Glutamatergic neuron (in vitro differentiated cells): Measurements from ENCODE around the gene OXNAD1. TPM values are rescaled to one million over a fixed set of nuclear protein-coding genes. Genes with fewer than 3 reads are reported as not detected.

Source experiments
- DNase-seq: peaks from one replicate; pipeline ENCODE4 v3.0.0; 2022
- H3K27ac Mint-ChIP-seq: one replicate; pipeline ENCODE4 v1.8.0; 2020; ENCODE audit warnings: mild to moderate bottlenecking, mixed read lengths, inconsistent platforms; ENCODE audit not compliant: unreplicated experiment
- H3K27me3 Mint-ChIP-seq: one replicate; pipeline ENCODE4 v1.8.0; 2020; ENCODE audit warnings: mild to moderate bottlenecking, moderate library complexity, mixed read lengths, inconsistent platforms; ENCODE audit not compliant: unreplicated experiment
- H3K36me3 Mint-ChIP-seq: one replicate; pipeline ENCODE4 v1.8.0; 2020; ENCODE audit warnings: mild to moderate bottlenecking, mixed read lengths, inconsistent platforms; ENCODE audit not compliant: unreplicated experiment
- H3K4me1 Mint-ChIP-seq: one replicate; pipeline ENCODE4 v1.8.0; 2020; ENCODE audit warnings: mild to moderate bottlenecking, low read depth, mixed read lengths, inconsistent platforms; ENCODE audit not compliant: unreplicated experiment
- H3K4me3 Mint-ChIP-seq: one replicate; pipeline ENCODE4 v1.8.0; 2020; ENCODE audit warnings: mild to moderate bottlenecking, mixed read lengths, inconsistent platforms; ENCODE audit not compliant: unreplicated experiment
- H3K9me3 Mint-ChIP-seq: one replicate; pipeline ENCODE4 v1.8.0; 2020; ENCODE audit warnings: mild to moderate bottlenecking, moderate library complexity, mixed read lengths, inconsistent platforms; ENCODE audit not compliant: unreplicated experiment
- long read RNA-seq: library from polyadenylated mRNA; unstranded; transcript quantifications from one replicate; pipeline ENCODE4 v2.0.0, GENCODE V29; 2020; ENCODE audit not compliant: unreplicated experiment
- total RNA-seq: library from RNA; stranded (reverse); fragmentation: NEBNext Ultra II Directional; extraction: Animal tissue kit (Norgen Biotek cat#: 25700); gene quantifications from one replicate; pipeline ENCODE4 v1.2.1, GENCODE V29; 2021; ENCODE audit not compliant: unreplicated experiment
- TF ChIP-seq, protein P1 (sequence below): fragments of 200-600 bp; sonication (generic); IDR thresholded peaks from one replicate; pipeline ENCODE4 v1.5.0; 2021; ENCODE audit not compliant: partially characterized antibody, unreplicated experiment

Gene OXNAD1, protein sequence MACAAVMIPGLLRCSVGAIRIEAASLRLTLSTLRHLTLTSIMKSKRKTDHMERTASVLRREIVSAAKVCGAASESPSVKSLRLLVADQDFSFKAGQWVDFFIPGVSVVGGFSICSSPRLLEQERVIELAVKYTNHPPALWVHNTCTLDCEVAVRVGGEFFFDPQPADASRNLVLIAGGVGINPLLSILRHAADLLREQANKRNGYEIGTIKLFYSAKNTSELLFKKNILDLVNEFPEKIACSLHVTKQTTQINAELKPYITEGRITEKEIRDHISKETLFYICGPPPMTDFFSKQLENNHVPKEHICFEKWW
- total RNA-seq: 14.6 TPM
- long read RNA-seq, transcript OXNAD1-201 (9 exons, 3,929 nt): major isoform, 7 of 8 reads
- long read RNA-seq, partial matches to known transcripts: 0 of 8 reads
- long read RNA-seq, other reads (novel, unspliced or antisense): 1 of 8 reads

DNA sequence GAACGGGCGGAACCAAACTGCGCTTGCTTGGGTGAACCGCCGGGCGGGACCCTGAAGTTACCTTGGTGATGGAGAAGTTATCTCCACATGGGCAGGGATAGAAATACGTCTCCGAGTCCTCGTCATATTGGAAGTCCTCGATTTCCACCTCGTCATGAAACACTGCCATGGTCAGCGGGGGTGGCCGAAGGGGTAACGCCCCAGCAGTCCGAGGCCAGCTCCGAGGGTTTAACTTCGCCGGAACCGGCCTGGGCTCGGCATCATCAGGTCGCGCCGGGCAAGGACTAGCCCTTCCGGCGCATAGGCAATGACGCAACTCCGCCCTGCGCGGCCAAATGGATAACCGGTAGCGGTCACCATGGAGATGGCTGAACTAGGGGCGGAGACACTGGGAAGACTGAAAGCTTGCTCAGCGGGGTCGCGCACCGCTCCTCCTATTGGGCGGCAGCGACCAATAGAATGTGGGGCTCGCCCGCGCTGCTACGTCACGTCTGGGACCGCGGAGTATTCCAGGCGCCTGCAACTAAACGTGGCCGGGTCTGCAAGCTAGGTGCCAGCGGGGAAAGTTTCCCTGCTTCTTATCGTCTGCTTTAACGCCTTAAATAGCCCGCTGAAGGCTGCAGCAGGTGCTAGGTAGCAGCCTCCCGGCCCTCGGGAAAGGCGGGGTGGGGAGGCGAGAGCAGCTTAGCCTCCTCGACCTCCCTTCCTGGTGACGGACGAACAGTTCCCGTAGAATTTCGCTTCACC lies at the start of gene OXNAD1, which contains the start of gene DPH3:
TSS of gene OXNAD1 (plus strand) at position 505 of the 747 bp plus-strand sequence. CDS start 5,741 bp downstream, outside the sequence.
TSS of gene DPH3 (minus strand) at position 236 of the 747 bp plus-strand sequence. CDS start at position 169, 67 bp downstream.
- peaks cover 13% of the 10 kb centered on the region for H3K4me1 Mint-ChIP-seq
- DNase-seq: peak; percentile 99
- peaks cover 2% of the 10 kb centered on the region for H3K27me3 Mint-ChIP-seq
- H3K9me3 Mint-ChIP-seq: no peaks in the 10 kb centered on the region
- TF ChIP-seq, protein P1, sequence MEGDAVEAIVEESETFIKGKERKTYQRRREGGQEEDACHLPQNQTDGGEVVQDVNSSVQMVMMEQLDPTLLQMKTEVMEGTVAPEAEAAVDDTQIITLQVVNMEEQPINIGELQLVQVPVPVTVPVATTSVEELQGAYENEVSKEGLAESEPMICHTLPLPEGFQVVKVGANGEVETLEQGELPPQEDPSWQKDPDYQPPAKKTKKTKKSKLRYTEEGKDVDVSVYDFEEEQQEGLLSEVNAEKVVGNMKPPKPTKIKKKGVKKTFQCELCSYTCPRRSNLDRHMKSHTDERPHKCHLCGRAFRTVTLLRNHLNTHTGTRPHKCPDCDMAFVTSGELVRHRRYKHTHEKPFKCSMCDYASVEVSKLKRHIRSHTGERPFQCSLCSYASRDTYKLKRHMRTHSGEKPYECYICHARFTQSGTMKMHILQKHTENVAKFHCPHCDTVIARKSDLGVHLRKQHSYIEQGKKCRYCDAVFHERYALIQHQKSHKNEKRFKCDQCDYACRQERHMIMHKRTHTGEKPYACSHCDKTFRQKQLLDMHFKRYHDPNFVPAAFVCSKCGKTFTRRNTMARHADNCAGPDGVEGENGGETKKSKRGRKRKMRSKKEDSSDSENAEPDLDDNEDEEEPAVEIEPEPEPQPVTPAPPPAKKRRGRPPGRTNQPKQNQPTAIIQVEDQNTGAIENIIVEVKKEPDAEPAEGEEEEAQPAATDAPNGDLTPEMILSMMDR: no peak
- H3K27ac Mint-ChIP-seq: peak within 1 kb of the TSS; percentile 85
- H3K4me3 Mint-ChIP-seq: peak within 1 kb of the TSS; percentile 100
- no peaks in the 10 kb centered on the region for H3K36me3 Mint-ChIP-seq

DNA sequence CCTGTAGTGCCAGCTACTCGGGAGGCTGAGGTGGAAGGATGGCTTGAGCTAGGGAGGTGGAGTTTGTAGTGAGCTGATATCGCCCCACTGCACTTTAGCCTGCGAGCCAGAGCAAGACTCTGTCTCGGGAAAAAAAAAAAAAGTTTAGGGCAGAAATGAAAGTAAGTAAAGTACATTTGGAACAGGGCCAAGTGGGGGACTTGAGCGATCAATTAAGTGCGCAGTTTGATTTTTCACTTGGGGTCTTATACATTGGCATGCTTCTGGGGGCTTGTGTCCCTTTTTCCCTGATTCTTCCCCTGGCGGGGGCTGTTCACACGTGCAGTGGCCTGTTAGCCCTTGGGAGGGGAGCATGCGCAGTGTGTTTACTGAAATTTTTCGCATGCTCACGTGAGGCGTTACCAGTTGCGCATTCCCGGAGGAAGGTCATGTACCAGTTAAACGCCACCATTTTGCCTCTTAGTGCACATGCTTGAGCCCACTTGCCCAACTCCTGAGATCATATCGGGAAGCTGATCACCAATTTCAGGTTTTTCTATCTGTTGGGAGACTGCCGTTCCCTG lies 48.6 kb upstream of the OXNAD1 start:
- Mint-ChIP-seq H3K4me3 (no peak overlapping the region), H3K9me3 (peaks cover 1% of the 10 kb centered on the region), H3K36me3 (no peaks in the 10 kb centered on the region), H3K4me1 (no peaks in the 10 kb centered on the region), H3K27ac (no peak overlapping the region), H3K27me3 (no peaks in the 10 kb centered on the region)
- TF ChIP-seq, protein P1: no peak
- no peak for DNase-seq

DNA sequence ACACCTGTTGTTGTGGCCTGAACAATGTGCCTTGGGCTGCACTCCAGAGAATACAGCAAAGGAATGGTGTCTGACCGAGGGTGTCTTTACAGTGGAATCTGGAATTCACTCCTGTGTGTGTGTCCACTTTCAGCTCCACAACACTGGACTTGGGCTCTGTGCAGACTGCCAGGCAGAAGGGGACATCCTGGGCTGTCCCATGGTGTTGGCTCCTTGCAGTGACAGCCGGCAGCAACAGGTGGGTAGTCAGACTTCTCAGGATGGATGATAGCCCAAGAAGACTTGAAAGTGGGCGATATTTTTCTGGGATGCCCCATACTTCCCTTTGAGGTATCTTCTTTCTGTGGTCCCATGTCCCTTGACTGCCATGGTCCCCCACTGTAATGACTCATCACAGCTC lies 45.2 kb upstream of the OXNAD1 start:
- H3K4me3 Mint-ChIP-seq: no peak overlapping the region
- no peaks in the 10 kb centered on the region for H3K9me3 Mint-ChIP-seq
- TF ChIP-seq, protein P1: no peak
- H3K4me1 Mint-ChIP-seq: no peaks in the 10 kb centered on the region
- H3K27ac Mint-ChIP-seq: no peak overlapping the region
- no peak for DNase-seq
- H3K36me3 Mint-ChIP-seq: no peaks in the 10 kb centered on the region
- no peaks in the 10 kb centered on the region for H3K27me3 Mint-ChIP-seq

DNA sequence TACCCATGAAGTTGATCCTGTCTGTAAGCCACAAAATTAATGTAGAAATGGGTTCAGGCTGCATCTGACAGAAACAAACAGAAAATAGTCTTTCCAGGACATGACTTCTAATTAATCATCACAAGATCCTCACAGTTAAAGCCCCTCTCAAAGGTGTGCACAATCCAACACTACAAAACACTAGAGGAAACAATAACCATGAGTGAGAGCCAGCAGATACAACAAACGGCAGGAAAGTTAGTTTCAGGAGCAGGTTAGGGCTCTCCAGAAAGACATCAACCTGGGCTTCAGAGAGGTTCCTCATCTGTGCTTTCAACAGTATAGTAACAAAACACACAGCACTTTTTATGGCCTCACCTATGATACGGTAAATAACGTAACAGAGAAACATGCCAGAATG lies 43.0 kb upstream of the OXNAD1 start:
- H3K27ac Mint-ChIP-seq: no peak overlapping the region
- no peaks in the 10 kb centered on the region for H3K9me3 Mint-ChIP-seq
- no peak overlapping the region for H3K4me3 Mint-ChIP-seq
- DNase-seq: no peak
- H3K27me3 Mint-ChIP-seq: no peaks in the 10 kb centered on the region
- TF ChIP-seq, protein P1: no peak
- H3K4me1 Mint-ChIP-seq: no peaks in the 10 kb centered on the region
- no peaks in the 10 kb centered on the region for H3K36me3 Mint-ChIP-seq
